ENCODE results near the gene SIX4. TPM values are rescaled to one million over a fixed set of nuclear protein-coding genes. Genes with fewer than 3 reads are reported as not detected.

The SIX4 gene
- total RNA-seq, 1 donor from 2014 or later = 18.0 TPM

Other genes starting within 250 kb of the SIX4 start
- 1.3 to 2.3 TPM (median 1.6 TPM) in 3 replicates for gene C14orf39, start 238.3 kb downstream of the SIX4 start, total RNA-seq
- not detected in 3 replicates for gene SIX6, start 215.2 kb downstream of the SIX4 start, total RNA-seq
- 0.16 to 0.47 TPM (median 0.24 TPM) in 3 replicates for gene SIX1, start 74.9 kb downstream of the SIX4 start, total RNA-seq
- 40.4 to 44.1 TPM (median 41.5 TPM) in 3 replicates for gene MNAT1, start 10.4 kb upstream of the SIX4 start, total RNA-seq

Measured in mesothelial cell of epicardium (in vitro differentiated cells).